ENCODE data around the gene RCC1.

GRCh38 chr1:28565040-28565439 lies 59.2 kb downstream of the RCC1 start:
- TF ChIP-seq CTCF (IDR thresholded peaks at IDR 0.05) (no peak), POLR2A (IDR thresholded peaks at IDR 0.05) (no peak)

Data from right lobe of liver (tissue), 4 donors.